Immature natural killer cell (primary cell): ENCODE measurements around the gene IGSF21. TPM values are rescaled to one million over a fixed set of nuclear protein-coding genes. Genes with fewer than 3 reads are reported as not detected.

Experiments used
- DNase-seq, 3 donors: peaks; one replicate each; pipeline ENCODE4 v3.0.0; 2022; ENCODE audit warnings: mixed read lengths in 1 of 3
- H3K27ac Mint-ChIP-seq, 6 donors: one replicate each; pipeline ENCODE4 v1.8.0; 2020; ENCODE audit warnings: mixed read lengths in 6 of 6, mild to moderate bottlenecking in 5 of 6, inconsistent platforms in 4 of 6, moderate library complexity in 3 of 6
- H3K27me3 Mint-ChIP-seq, 3 donors: one replicate each; pipeline ENCODE4 v1.8.0; 2020 to 2021; ENCODE audit warnings: low read depth in 3 of 3, mild to moderate bottlenecking in 3 of 3, mixed read lengths in 3 of 3, moderate library complexity in 3 of 3, inconsistent platforms in 1 of 3
- H3K36me3 Mint-ChIP-seq, 3 donors: one replicate each; pipeline ENCODE4 v1.8.0; 2020; ENCODE audit warnings: mixed read lengths in 3 of 3, inconsistent platforms in 2 of 3, mild to moderate bottlenecking in 2 of 3
- H3K4me1 Mint-ChIP-seq, 2 donors: one replicate each; pipeline ENCODE4 v1.8.0; 2020; ENCODE audit warnings: inconsistent platforms in 2 of 2, mild to moderate bottlenecking in 2 of 2, mixed read lengths in 2 of 2, moderate library complexity in 1 of 2
- H3K4me3 Mint-ChIP-seq, 5 donors: one replicate each; pipeline ENCODE4 v1.8.0; 2020; ENCODE audit warnings: mild to moderate bottlenecking in 5 of 5, mixed read lengths in 5 of 5, inconsistent platforms in 3 of 5, moderate library complexity in 3 of 5
- H3K9me3 Mint-ChIP-seq, 6 donors: one replicate each; pipeline ENCODE4 v1.8.0; 2020; ENCODE audit warnings: mild to moderate bottlenecking in 6 of 6, mixed read lengths in 6 of 6, inconsistent platforms in 4 of 6, moderate library complexity in 3 of 6
- polyA plus RNA-seq, 3 donors: library from polyadenylated mRNA; unstranded; fragments of 300-500 nt; fragmentation: Illumina TruSeq; gene quantifications; one replicate each; pipeline ENCODE4 v1.2.3, GENCODE V29; 2021

IGSF21 gene
- polyA plus RNA-seq, 3 donors from 2014 or later: not detected

GRCh38 chr1:18297896-18298648, 190.5 kb downstream of the IGSF21 start:
- no peak overlapping the region for H3K4me3 Mint-ChIP-seq
- H3K9me3 Mint-ChIP-seq: no peaks in the 10 kb centered on the region
- DNase-seq: no peak
- H3K27ac Mint-ChIP-seq: no peak overlapping the region
- H3K27me3 Mint-ChIP-seq: peaks cover 8 to 21% (median 13%) of the 10 kb centered on the region in 3 donors
- H3K4me1 Mint-ChIP-seq: no peaks in the 10 kb centered on the region
- H3K36me3 Mint-ChIP-seq: no peaks in the 10 kb centered on the region

- Mint-ChIP-seq H3K4me3 (no peak overlapping the region), H3K9me3 (no peaks in the 10 kb centered on the region), H3K36me3 (no peaks in the 10 kb centered on the region), H3K27ac (no peak overlapping the region), H3K27me3 (peaks cover 8 to 21% (median 11%) of the 10 kb centered on the region in 3 donors), H3K4me1 (no peaks in the 10 kb centered on the region)
- DNase-seq: no peak
Observed at GRCh38 chr1:18299441-18300338, 192.1 kb downstream of the IGSF21 start.

DNA sequence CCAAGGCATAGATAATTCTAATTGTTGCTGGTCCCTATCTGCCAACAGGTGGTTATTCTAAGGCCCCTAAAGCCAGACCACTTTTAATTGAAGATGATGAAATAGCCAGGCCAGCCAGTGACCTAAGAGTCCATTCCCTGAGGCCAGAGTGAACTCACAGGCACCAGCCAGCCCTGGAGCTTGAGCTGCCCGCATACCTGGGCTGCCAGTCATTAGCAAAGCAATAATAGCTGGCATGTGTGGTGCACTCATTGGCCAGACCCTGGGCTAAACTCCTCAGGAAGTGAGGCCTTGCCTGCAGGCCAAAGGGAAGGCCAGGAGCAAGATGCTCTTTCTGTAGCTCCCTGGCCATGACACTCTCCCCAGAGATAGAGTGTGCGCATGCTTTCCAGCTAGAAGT, 192.8 kb downstream of the IGSF21 start:
- Mint-ChIP-seq H3K27me3 (peaks cover 8 to 17% (median 9%) of the 10 kb centered on the region in 3 donors), H3K4me1 (no peaks in the 10 kb centered on the region), H3K4me3 (no peak overlapping the region), H3K9me3 (no peaks in the 10 kb centered on the region), H3K27ac (no peak overlapping the region), H3K36me3 (no peaks in the 10 kb centered on the region)
- no peak for DNase-seq

GRCh38 chr1:18302788-18303413, 195.3 kb downstream of the IGSF21 start:
- Mint-ChIP-seq H3K27ac (no peak overlapping the region), H3K27me3 (peaks cover 2 to 7% (median 3%) of the 10 kb centered on the region in 3 donors), H3K9me3 (no peaks in the 10 kb centered on the region), H3K36me3 (no peaks in the 10 kb centered on the region), H3K4me1 (no peaks in the 10 kb centered on the region), H3K4me3 (no peak overlapping the region)
- DNase-seq: no peak

GRCh38 chr1:18304151-18304869, 196.7 kb downstream of the IGSF21 start:
- Mint-ChIP-seq H3K9me3 (peaks cover 0 to 1% (median 0%) of the 10 kb centered on the region in 6 donors), H3K36me3 (no peaks in the 10 kb centered on the region), H3K4me1 (no peaks in the 10 kb centered on the region), H3K27ac (no peak overlapping the region), H3K4me3 (no peak overlapping the region), H3K27me3 (peaks cover 2 to 5% (median 4%) of the 10 kb centered on the region in 3 donors)
- no peak for DNase-seq

DNA sequence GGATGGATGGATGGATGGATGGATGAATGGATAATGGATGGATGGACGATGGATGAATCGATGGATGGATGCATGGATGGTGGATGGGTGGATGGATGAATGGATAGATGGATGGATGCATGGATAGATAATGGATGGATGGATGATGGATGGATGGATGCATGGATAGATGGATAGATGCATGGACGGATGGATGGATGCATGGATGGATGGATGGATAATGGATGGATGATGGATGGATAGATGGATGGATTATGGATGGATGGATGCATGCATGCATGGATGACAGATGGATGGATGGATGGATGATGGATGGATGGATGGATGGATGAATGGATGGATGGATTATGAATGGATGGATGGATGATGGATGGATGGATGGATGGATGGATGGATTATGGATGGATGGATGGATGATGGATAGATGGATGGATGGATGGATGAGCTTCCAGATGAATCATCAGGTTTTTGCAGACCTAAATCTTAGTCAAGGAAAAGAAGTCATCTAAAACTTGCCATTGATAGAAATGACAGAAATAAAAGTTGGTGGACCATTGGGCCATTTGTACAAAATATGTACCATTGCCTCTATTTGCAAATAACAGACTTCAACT, 197.7 kb downstream of the IGSF21 start:
- H3K4me3 Mint-ChIP-seq: no peak overlapping the region

GRCh38 chr1:18307329-18307898, 199.8 kb downstream of the IGSF21 start:
- no peaks in the 10 kb centered on the region for H3K36me3 Mint-ChIP-seq
- H3K4me3 Mint-ChIP-seq: no peak overlapping the region
- peaks cover 0 to 1% (median 0%) of the 10 kb centered on the region in 6 donors for H3K9me3 Mint-ChIP-seq
- no peaks in the 10 kb centered on the region for H3K4me1 Mint-ChIP-seq
- DNase-seq: no peak
- no peak overlapping the region for H3K27ac Mint-ChIP-seq
- peaks cover 0 to 2% (median 0%) of the 10 kb centered on the region in 3 donors for H3K27me3 Mint-ChIP-seq

More for the DNA sequence above, 197.7 kb downstream of the IGSF21 start:
- H3K9me3 Mint-ChIP-seq: peaks cover 0 to 1% (median 0%) of the 10 kb centered on the region in 6 donors
- no peak for DNase-seq
- no peak overlapping the region for H3K27ac Mint-ChIP-seq
- no peaks in the 10 kb centered on the region for H3K4me1 Mint-ChIP-seq
- H3K36me3 Mint-ChIP-seq: no peaks in the 10 kb centered on the region
- peaks cover 2 to 5% (median 4%) of the 10 kb centered on the region in 3 donors for H3K27me3 Mint-ChIP-seq

- Mint-ChIP-seq H3K9me3 (peaks cover 0 to 1% (median 0%) of the 10 kb centered on the region in 6 donors), H3K36me3 (no peaks in the 10 kb centered on the region), H3K27ac (no peak overlapping the region), H3K27me3 (peaks cover 0 to 4% (median 0%) of the 10 kb centered on the region in 3 donors), H3K4me3 (no peak overlapping the region), H3K4me1 (no peaks in the 10 kb centered on the region)
- DNase-seq: no peak
Observed at GRCh38 chr1:18309552-18310155, 202.1 kb downstream of the IGSF21 start.

DNA sequence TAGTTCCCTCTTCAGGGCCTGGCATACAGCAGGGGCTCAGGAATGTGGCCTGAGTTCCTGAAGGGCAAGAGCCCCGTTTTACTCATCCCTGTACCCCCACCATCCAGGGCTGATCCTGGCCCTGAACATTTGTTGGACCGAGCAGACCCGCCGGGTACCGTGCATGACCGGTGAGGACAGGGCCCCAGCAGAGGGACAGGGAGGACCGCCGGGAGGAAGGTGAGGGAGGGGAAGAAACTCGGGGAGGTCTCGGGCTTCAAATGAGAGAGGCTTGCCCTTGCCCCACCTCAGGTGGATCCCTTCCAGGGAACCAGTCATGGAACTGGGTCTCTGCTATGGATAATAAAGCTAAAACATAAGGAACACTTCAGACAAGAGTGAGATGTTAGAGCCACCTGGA, 205.4 kb downstream of the IGSF21 start:
- Mint-ChIP-seq H3K36me3 (no peaks in the 10 kb centered on the region), H3K27ac (no peak overlapping the region)

GRCh38 chr1:18313523-18313922, 205.9 kb downstream of the IGSF21 start:
- peaks cover 0 to 2% (median 1%) of the 10 kb centered on the region in 3 donors for H3K27me3 Mint-ChIP-seq
- H3K4me1 Mint-ChIP-seq: no peaks in the 10 kb centered on the region
- no peak overlapping the region for H3K4me3 Mint-ChIP-seq
- no peaks in the 10 kb centered on the region for H3K9me3 Mint-ChIP-seq
- H3K36me3 Mint-ChIP-seq: no peaks in the 10 kb centered on the region
- no peak for DNase-seq
- H3K27ac Mint-ChIP-seq: no peak overlapping the region

More for the DNA sequence above, 205.4 kb downstream of the IGSF21 start:
- H3K9me3 Mint-ChIP-seq: peaks cover 0 to 1% (median 0%) of the 10 kb centered on the region in 6 donors
- H3K4me1 Mint-ChIP-seq: no peaks in the 10 kb centered on the region
- DNase-seq: no peak
- H3K4me3 Mint-ChIP-seq: no peak overlapping the region
- peaks cover 0 to 4% (median 1%) of the 10 kb centered on the region in 3 donors for H3K27me3 Mint-ChIP-seq

DNA sequence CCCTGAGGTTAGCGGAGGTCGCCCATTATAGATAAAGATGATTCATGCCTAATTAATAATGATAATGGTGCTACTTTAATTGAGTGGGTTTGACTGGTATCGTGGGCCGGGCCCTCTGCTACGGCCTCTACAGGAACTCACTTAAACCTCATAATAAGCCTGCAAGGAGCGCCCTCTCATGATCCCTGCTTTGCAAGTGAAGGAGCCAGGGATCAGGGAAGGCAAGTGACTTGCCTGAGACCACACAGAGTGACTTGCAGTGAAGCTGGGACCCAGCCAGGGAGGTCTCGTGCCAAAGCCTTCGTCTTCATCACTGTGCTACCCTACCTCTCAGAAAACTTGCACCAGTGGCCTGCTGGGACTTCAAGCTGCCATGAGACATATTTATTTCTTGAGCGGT, 206.8 kb downstream of the IGSF21 start:
- Mint-ChIP-seq H3K9me3 (no peaks in the 10 kb centered on the region), H3K4me1 (no peaks in the 10 kb centered on the region), H3K27me3 (peaks cover 0 to 2% (median 1%) of the 10 kb centered on the region in 3 donors), H3K4me3 (no peak overlapping the region), H3K27ac (no peak overlapping the region), H3K36me3 (no peaks in the 10 kb centered on the region)
- no peak for DNase-seq

DNA sequence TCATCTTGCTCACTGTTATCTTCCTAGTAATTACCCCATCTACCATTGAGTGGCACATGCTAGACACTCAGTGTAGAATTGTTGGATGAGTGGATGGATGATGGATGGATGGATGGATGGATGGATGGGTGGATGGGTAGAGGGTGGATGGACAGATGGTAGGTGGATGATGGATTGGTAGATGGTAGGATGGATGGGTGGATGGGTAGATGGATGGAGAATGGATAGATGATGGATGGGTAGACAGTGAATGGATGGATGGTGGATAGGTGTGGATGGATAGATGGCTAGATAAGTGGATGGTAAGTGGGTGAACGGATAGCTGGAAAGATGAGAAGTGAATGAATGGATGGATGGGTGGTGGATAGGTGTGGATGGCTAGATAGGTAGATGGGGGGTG, 207.9 kb downstream of the IGSF21 start:
- Mint-ChIP-seq H3K4me1 (no peaks in the 10 kb centered on the region), H3K4me3 (no peak overlapping the region), H3K36me3 (no peaks in the 10 kb centered on the region), H3K27ac (no peak overlapping the region), H3K9me3 (no peaks in the 10 kb centered on the region), H3K27me3 (peaks cover 0 to 2% (median 1%) of the 10 kb centered on the region in 3 donors)
- DNase-seq: no peak
